Measurements from ENCODE around the gene SEPHS2. TPM values are rescaled to one million over a fixed set of nuclear protein-coding genes. Genes with fewer than 3 reads are reported as not detected.
"Not testable (repeated sequence)": the region's sequence is repeated elsewhere in the genome, so short reads cannot be mapped to it uniquely, and the experiment has no call there.

SEPHS2 gene
- total RNA-seq, 1 donor from 2014 or later = 37.0 TPM

- no peak overlapping the region for H3K4me2 ChIP-seq (ENCODE audit: low read length)
Observed at GRCh38 chr16:30397056-30397455, 48.6 kb downstream of the SEPHS2 start.

GRCh38 chr16:30396627-30397026 lies 49.0 kb downstream of the SEPHS2 start:
- FAIRE-seq; H3K9ac ChIP-seq (ENCODE audit: low read length); H2AFZ ChIP-seq (ENCODE audit: low read depth, low read length); H3K27me3 ChIP-seq (ENCODE audit: insufficient read depth, low read length); DNase-seq (ENCODE audit: low read depth); H3K27me3 Mint-ChIP-seq (ENCODE audit: low read depth, unreplicated experiment); H3K27ac Mint-ChIP-seq (ENCODE audit: unreplicated experiment); H3K9me3 Mint-ChIP-seq (ENCODE audit: unreplicated experiment); H3K27ac ChIP-seq (ENCODE audit: low read depth, low read length); H3K9me3 ChIP-seq (ENCODE audit: insufficient read depth, low read depth, low read length); H4K20me1 ChIP-seq (ENCODE audit: insufficient read depth, low read length); H3K36me3 ChIP-seq (ENCODE audit: insufficient read depth, low read length): not testable (repeated sequence)
- Mint-ChIP-seq H3K4me1 (ENCODE audit: low read depth, unreplicated experiment) (peaks cover 19% of the 10 kb centered on the region), H3K36me3 (ENCODE audit: low read depth, unreplicated experiment) (peaks cover 13% of the 10 kb centered on the region), H3K4me3 (ENCODE audit: unreplicated experiment) (peak overlapping the region; percentile 90)
- Histone ChIP-seq H3K4me1 (ENCODE audit: insufficient read depth, low read length) (peaks cover 28% of the 10 kb centered on the region), H3K4me2 (ENCODE audit: low read length) (peak overlapping the region; percentile 86), H3K4me3 (ENCODE audit: insufficient read depth, low read depth, low read length) (peak overlapping the region; percentile 60), H3K79me2 (ENCODE audit: insufficient read depth, low read length) (peaks cover 42% of the 10 kb centered on the region)

More at GRCh38 chr16:30397056-30397455, 48.6 kb downstream of the SEPHS2 start:
- TF ChIP-seq EZH2 (IDR thresholded peaks at IDR 0.05; ENCODE audit: insufficient read depth, low read length) = no peak
- no peak for TF ChIP-seq CTCF (IDR thresholded peaks at IDR 0.05; ENCODE audit: insufficient read depth, low read depth, low read length)
- Histone ChIP-seq H3K79me2 (ENCODE audit: insufficient read depth, low read length) (peaks cover 42% of the 10 kb centered on the region), H3K27ac (ENCODE audit: low read depth, low read length) (no peak overlapping the region), H3K27me3 (ENCODE audit: insufficient read depth, low read length) (no peaks in the 10 kb centered on the region), H3K4me3 (ENCODE audit: insufficient read depth, low read depth, low read length) (no peak overlapping the region), H3K36me3 (ENCODE audit: insufficient read depth, low read length) (peaks cover 5% of the 10 kb centered on the region), H3K9ac (ENCODE audit: low read length) (no peak overlapping the region), H2AFZ (ENCODE audit: low read depth, low read length) (no peak overlapping the region), H3K9me3 (ENCODE audit: insufficient read depth, low read depth, low read length) (no peaks in the 10 kb centered on the region), H4K20me1 (ENCODE audit: insufficient read depth, low read length) (no peaks in the 10 kb centered on the region), H3K4me1 (ENCODE audit: insufficient read depth, low read length) (peaks cover 28% of the 10 kb centered on the region)
- Mint-ChIP-seq H3K4me3 (ENCODE audit: unreplicated experiment) (peak overlapping the region; percentile 90), H3K36me3 (ENCODE audit: low read depth, unreplicated experiment) (peaks cover 13% of the 10 kb centered on the region), H3K4me1 (ENCODE audit: low read depth, unreplicated experiment) (peaks cover 20% of the 10 kb centered on the region), H3K27ac (ENCODE audit: unreplicated experiment) (no peak overlapping the region), H3K27me3 (ENCODE audit: low read depth, unreplicated experiment) (no peaks in the 10 kb centered on the region), H3K9me3 (ENCODE audit: unreplicated experiment) (peaks cover 3% of the 10 kb centered on the region)
- no peak for DNase-seq (ENCODE audit: low read depth)
- FAIRE-seq = no peak

GRCh38 chr16:30395992-30396585 lies 49.6 kb downstream of the SEPHS2 start:
- FAIRE-seq (no peak), DNase-seq (ENCODE audit: low read depth) (no peak)
- Mint-ChIP-seq H3K4me3 (ENCODE audit: unreplicated experiment) (peak overlapping the region; percentile 90), H3K9me3 (ENCODE audit: unreplicated experiment) (peaks cover 3% of the 10 kb centered on the region), H3K27ac (ENCODE audit: unreplicated experiment) (peak overlapping the region; percentile 77), H3K4me1 (ENCODE audit: low read depth, unreplicated experiment) (peaks cover 16% of the 10 kb centered on the region), H3K36me3 (ENCODE audit: low read depth, unreplicated experiment) (peaks cover 13% of the 10 kb centered on the region), H3K27me3 (ENCODE audit: low read depth, unreplicated experiment) (no peaks in the 10 kb centered on the region)
- Histone ChIP-seq H3K9me3 (ENCODE audit: insufficient read depth, low read depth, low read length) (no peaks in the 10 kb centered on the region), H3K79me2 (ENCODE audit: insufficient read depth, low read length) (peaks cover 42% of the 10 kb centered on the region), H2AFZ (ENCODE audit: low read depth, low read length) (peak overlapping the region; percentile 72), H4K20me1 (ENCODE audit: insufficient read depth, low read length) (no peaks in the 10 kb centered on the region), H3K4me1 (ENCODE audit: insufficient read depth, low read length) (peaks cover 28% of the 10 kb centered on the region), H3K4me3 (ENCODE audit: insufficient read depth, low read depth, low read length) (peak overlapping the region; percentile 60), H3K36me3 (ENCODE audit: insufficient read depth, low read length) (peaks cover 5% of the 10 kb centered on the region), H3K27me3 (ENCODE audit: insufficient read depth, low read length) (no peaks in the 10 kb centered on the region), H3K9ac (ENCODE audit: low read length) (peak overlapping the region; percentile 79), H3K27ac (ENCODE audit: low read depth, low read length) (peak overlapping the region; percentile 37), H3K4me2 (ENCODE audit: low read length) (peak overlapping the region; percentile 86)
- TF ChIP-seq EZH2 (IDR thresholded peaks at IDR 0.05; ENCODE audit: insufficient read depth, low read length) = no peak
- no peak for TF ChIP-seq CTCF (IDR thresholded peaks at IDR 0.05; ENCODE audit: insufficient read depth, low read depth, low read length)

Measured in astrocyte (in vitro differentiated cells and primary cell).